ENCODE measurements around the gene POLR2F.

POLR2F gene

DNA sequence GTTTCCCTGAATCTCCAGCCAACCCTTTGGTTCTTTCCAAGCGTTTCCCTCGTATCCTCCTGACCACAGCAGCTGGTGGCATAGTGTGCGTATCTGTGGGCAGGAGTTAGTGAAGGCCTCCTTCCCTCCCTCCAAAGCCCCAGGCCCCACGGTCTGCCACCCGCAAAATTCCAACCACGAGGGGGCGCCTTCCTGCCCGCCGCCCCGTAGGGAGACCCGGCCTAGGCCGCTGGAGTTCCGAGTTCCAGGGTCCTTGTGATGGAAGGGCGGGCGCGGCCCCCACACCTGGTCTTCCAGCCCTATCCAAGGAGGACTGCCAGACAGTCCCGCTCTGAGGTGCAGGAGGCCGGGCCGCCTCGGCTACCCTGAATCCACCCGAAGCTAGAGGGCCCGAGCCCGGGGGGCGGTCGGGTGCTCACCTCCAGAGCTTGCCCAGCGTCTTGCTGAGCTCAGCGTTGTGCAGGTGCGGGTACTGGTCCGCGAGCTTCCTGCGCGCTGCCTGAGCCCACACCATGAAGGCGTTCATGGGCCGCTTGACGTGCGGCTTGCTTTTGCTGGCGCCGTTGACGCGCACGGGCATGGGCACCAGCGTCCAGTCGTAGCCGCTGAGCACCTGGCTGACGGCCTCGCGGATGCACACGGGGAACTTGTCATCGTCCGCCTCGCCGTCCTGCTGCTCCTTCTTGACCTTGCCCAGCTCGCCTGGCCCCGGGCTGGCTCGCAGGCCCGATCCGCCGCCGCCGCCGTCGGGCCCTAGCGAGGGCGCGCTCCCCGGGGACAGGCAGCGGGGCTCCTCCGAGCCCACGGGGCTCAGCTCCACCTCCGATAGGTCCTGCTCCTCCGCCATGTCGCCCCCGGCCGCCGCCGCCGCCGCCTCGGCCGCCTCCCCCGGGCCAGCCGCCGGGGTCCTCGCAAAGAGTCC, 29.7 kb downstream of the POLR2F start:
- Histone ChIP-seq H3K27me3 (ENCODE audit: control insufficient read depth in 3 of 3, insufficient read depth in 3 of 3, low read depth in 1 of 3, low read length in 3 of 3) (peaks cover 0 to 22% (median 10%) of the 10 kb centered on the region in 3 experiments), H2BK12ac (ENCODE audit: low read length) (peak overlapping the region; percentile 81), H3K27ac (replicated peaks; ENCODE audit: low read length) (no peak overlapping the region), H2AFZ (ENCODE audit: low read length) (no peak overlapping the region), H3K23ac (ENCODE audit: low read depth, low read length, poor library complexity) (peak overlapping the region; percentile 99), H3K4ac (ENCODE audit: low read length) (no peak overlapping the region), H3K4me3 (ENCODE audit: low read length in 2 of 2) (peak overlapping the region in 1 of 2 donors; percentile 27), H3K4me1 (ENCODE audit: control insufficient read depth in 2 of 2, insufficient read depth in 1 of 2, low read depth in 1 of 2, low read length in 2 of 2) (peaks cover 0 to 32% of the 10 kb centered on the region in 2 donors), H2AK5ac (ENCODE audit: low read depth, low read length) (peak overlapping the region; percentile 99), H4K8ac (ENCODE audit: low read depth, low read length) (no peak overlapping the region), H3K14ac (ENCODE audit: low read length) (no peak overlapping the region), H2BK15ac (ENCODE audit: low read length) (peak overlapping the region; percentile 98), H3K4me2 (ENCODE audit: insufficient read depth, low read length, poor library complexity, severe bottlenecking) (peak overlapping the region; percentile 52), H3K9me3 (replicated peaks in 1 of 2; ENCODE audit: control insufficient read depth in 2 of 2, insufficient read depth in 1 of 2, low read depth in 1 of 2, low read length in 2 of 2) (no peaks in the 10 kb centered on the region), H3K79me1 (ENCODE audit: low read depth, low read length) (no peaks in the 10 kb centered on the region), H3K18ac (ENCODE audit: low read length) (peak overlapping the region; percentile 96), H2BK5ac (ENCODE audit: low read length) (peak overlapping the region; percentile 42), H4K91ac (ENCODE audit: low read depth, low read length, poor library complexity) (no peak overlapping the region), H2BK120ac (ENCODE audit: low read depth, low read length) (peak overlapping the region; percentile 64), H3K9ac (ENCODE audit: low read depth, low read length, poor library complexity) (peak overlapping the region; percentile 82), H3K36me3 (replicated peaks in 1 of 2; ENCODE audit: control insufficient read depth in 2 of 2, insufficient read depth in 2 of 2, low read length in 2 of 2) (peaks cover 0 to 4% of the 10 kb centered on the region in 2 donors)
- WGBS, 2 donors (ENCODE audit: extremely low coverage in 2 of 2, insufficient read length in 2 of 2, insufficient replicate concordance in 1 of 2), result no CpG with 5 or more reads among the region's 84 CpGs
- no peak for DNase-seq (ENCODE audit: low spot score)

DNA sequence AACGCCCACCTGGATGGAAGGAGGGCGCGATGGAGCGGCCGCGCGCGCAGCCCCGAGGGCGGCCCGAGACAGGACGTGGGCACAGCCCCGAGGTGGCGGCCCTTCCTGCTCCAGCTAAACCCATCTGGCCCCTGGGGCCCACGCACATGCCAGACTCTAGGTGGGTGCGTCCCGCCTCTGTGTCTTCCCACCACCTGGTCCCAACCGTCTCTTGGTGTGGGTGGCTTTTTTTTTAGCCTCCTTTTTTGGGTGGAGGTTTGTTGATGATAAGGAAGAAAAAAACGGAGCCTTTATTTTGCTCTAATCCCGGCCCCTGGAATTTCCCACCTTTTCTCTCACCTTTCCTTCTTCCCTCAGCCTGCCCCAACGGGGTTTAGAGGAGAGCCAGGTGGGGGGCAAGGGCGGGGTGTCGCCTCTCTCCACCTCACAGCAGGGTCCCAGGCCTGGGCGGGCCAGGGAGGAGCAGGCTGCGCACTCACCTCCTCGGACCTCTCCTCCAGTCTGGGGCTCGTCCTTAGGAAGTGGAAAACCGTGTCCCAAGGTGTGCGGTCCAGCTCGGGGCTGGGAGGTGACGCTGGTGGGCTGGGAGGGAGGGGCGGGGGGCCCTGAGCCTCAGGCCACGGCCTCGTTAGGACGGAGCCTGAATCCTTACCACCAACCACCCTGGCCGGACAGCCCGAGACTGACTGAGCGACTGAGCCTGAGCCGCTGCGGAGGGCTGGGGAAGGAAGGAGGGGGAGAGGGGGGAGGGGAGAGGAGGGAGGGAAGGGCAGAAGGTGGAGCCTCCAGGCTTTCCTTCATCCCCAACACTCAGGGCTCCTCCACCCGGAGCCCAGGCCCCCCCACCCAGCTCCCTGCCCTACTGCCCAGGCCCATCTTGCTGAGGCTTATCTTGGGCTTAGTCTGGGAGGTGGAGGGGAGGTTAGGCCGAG, 30.6 kb downstream of the POLR2F start, which contains the start of gene SOX10:
Gene SOX10 (minus strand): TSS at position 696 of the 932 bp plus-strand sequence. CDS start 771 bp downstream, outside the sequence.
- peak within 1 kb of the TSS; percentile 96 for H3K18ac ChIP-seq (ENCODE audit: low read length)
- H4K91ac ChIP-seq (ENCODE audit: low read depth, low read length, poor library complexity), result no peak within 1 kb of the TSS
- peaks cover 0 to 32% of the 10 kb centered on the region in 2 donors for H3K4me1 ChIP-seq (ENCODE audit: control insufficient read depth in 2 of 2, insufficient read depth in 1 of 2, low read depth in 1 of 2, low read length in 2 of 2)
- peak within 1 kb of the TSS; percentile 81 for H2BK12ac ChIP-seq (ENCODE audit: low read length)
- peak within 1 kb of the TSS in 1 of 2 donors; percentile 43 for H3K4me3 ChIP-seq (ENCODE audit: low read length in 2 of 2)
- no peak within 1 kb of the TSS for H3K4ac ChIP-seq (ENCODE audit: low read length)
- no peaks in the 10 kb centered on the region for H3K79me1 ChIP-seq (ENCODE audit: low read depth, low read length)
- H3K14ac ChIP-seq (ENCODE audit: low read length), result peak within 1 kb of the TSS; percentile 5
- H4K8ac ChIP-seq (ENCODE audit: low read depth, low read length), result no peak within 1 kb of the TSS
- peak within 1 kb of the TSS; percentile 82 for H3K9ac ChIP-seq (ENCODE audit: low read depth, low read length, poor library complexity)
- peak within 1 kb of the TSS; percentile 99 for H2AK5ac ChIP-seq (ENCODE audit: low read depth, low read length)
- H2AFZ ChIP-seq (ENCODE audit: low read length), result no peak within 1 kb of the TSS
- no CpG with 5 or more reads among the region's 42 CpGs for WGBS, 2 donors (ENCODE audit: extremely low coverage in 2 of 2, insufficient read length in 2 of 2, insufficient replicate concordance in 1 of 2)
- H2BK120ac ChIP-seq (ENCODE audit: low read depth, low read length), result peak within 1 kb of the TSS; percentile 64
- peaks cover 0 to 22% (median 10%) of the 10 kb centered on the region in 3 experiments for H3K27me3 ChIP-seq (ENCODE audit: control insufficient read depth in 3 of 3, insufficient read depth in 3 of 3, low read depth in 1 of 3, low read length in 3 of 3)
- DNase-seq (ENCODE audit: low spot score), result no peak
- H2BK15ac ChIP-seq (ENCODE audit: low read length), result peak within 1 kb of the TSS; percentile 98
- peaks cover 0 to 4% of the 10 kb centered on the region in 2 donors for H3K36me3 ChIP-seq (replicated peaks in 1 of 2; ENCODE audit: control insufficient read depth in 2 of 2, insufficient read depth in 2 of 2, low read length in 2 of 2)
- H2BK5ac ChIP-seq (ENCODE audit: low read length), result peak within 1 kb of the TSS; percentile 42
- H3K23ac ChIP-seq (ENCODE audit: low read depth, low read length, poor library complexity), result peak within 1 kb of the TSS; percentile 99
- no peaks in the 10 kb centered on the region for H3K9me3 ChIP-seq (replicated peaks in 1 of 2; ENCODE audit: control insufficient read depth in 2 of 2, insufficient read depth in 1 of 2, low read depth in 1 of 2, low read length in 2 of 2)
- H3K27ac ChIP-seq (replicated peaks; ENCODE audit: low read length), result no peak within 1 kb of the TSS
- peak within 1 kb of the TSS; percentile 52 for H3K4me2 ChIP-seq (ENCODE audit: insufficient read depth, low read length, poor library complexity, severe bottlenecking)

DNA sequence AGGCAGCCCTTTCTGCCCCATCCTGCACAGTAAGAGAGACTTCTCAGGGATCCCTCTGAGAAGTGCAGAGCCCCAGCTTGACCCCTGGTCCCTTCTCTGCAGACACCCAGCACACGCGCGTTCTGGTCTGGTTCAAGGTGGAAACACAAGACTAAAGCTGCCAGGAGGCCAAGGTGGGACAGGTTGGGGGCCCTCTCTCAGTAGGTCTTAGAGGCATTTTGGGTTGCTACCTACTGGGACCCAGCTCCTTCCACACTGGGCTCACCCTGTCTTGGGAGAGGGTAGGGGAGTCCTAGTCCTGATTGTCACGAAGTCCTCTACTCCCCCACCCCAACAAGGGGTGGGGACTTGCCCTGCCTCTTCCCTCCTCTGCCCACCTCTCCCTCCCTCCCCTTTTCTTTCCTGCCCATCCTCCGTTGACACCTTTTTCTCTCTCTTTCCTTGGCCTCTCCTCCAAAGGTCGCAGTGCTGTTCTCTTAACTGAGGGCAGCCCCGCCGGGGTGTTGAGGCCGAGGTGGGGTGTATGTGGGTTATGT, 31.6 kb downstream of the POLR2F start:
- H3K27me3 ChIP-seq (ENCODE audit: control insufficient read depth in 3 of 3, insufficient read depth in 3 of 3, low read depth in 1 of 3, low read length in 3 of 3), result peaks cover 0 to 22% (median 10%) of the 10 kb centered on the region in 3 experiments
- H3K4me1 ChIP-seq (ENCODE audit: control insufficient read depth in 2 of 2, insufficient read depth in 1 of 2, low read depth in 1 of 2, low read length in 2 of 2), result peaks cover 0 to 23% of the 10 kb centered on the region in 2 donors
- H2BK12ac ChIP-seq (ENCODE audit: low read length), result no peak overlapping the region
- H3K9me3 ChIP-seq (replicated peaks in 1 of 2; ENCODE audit: control insufficient read depth in 2 of 2, insufficient read depth in 1 of 2, low read depth in 1 of 2, low read length in 2 of 2), result no peaks in the 10 kb centered on the region
- peak overlapping the region; percentile 91 for H2AK5ac ChIP-seq (ENCODE audit: low read depth, low read length)
- H4K91ac ChIP-seq (ENCODE audit: low read depth, low read length, poor library complexity), result no peak overlapping the region
- H3K4me2 ChIP-seq (ENCODE audit: insufficient read depth, low read length, poor library complexity, severe bottlenecking), result no peak overlapping the region
- no peak overlapping the region for H4K8ac ChIP-seq (ENCODE audit: low read depth, low read length)
- H3K36me3 ChIP-seq (replicated peaks in 1 of 2; ENCODE audit: control insufficient read depth in 2 of 2, insufficient read depth in 2 of 2, low read length in 2 of 2), result peaks cover 0 to 4% of the 10 kb centered on the region in 2 donors
- H3K79me1 ChIP-seq (ENCODE audit: low read depth, low read length), result no peaks in the 10 kb centered on the region
- WGBS, 2 donors (ENCODE audit: extremely low coverage in 2 of 2, insufficient read length in 2 of 2, insufficient replicate concordance in 1 of 2), result no CpG with 5 or more reads among the region's 9 CpGs
- H2BK5ac ChIP-seq (ENCODE audit: low read length), result no peak overlapping the region
- H2BK120ac ChIP-seq (ENCODE audit: low read depth, low read length), result no peak overlapping the region
- no peak overlapping the region for H3K4ac ChIP-seq (ENCODE audit: low read length)
- H3K4me3 ChIP-seq (ENCODE audit: low read length in 2 of 2), result no peak overlapping the region
- peak overlapping the region; percentile 70 for H3K18ac ChIP-seq (ENCODE audit: low read length)
- H3K23ac ChIP-seq (ENCODE audit: low read depth, low read length, poor library complexity), result no peak overlapping the region
- H3K9ac ChIP-seq (ENCODE audit: low read depth, low read length, poor library complexity), result peak overlapping the region; percentile 9
- H2BK15ac ChIP-seq (ENCODE audit: low read length), result peak overlapping the region; percentile 81
- no peak for DNase-seq (ENCODE audit: low spot score)
- no peak overlapping the region for H3K27ac ChIP-seq (replicated peaks; ENCODE audit: low read length)
- no peak overlapping the region for H2AFZ ChIP-seq (ENCODE audit: low read length)
- peak overlapping the region; percentile 5 for H3K14ac ChIP-seq (ENCODE audit: low read length)

Measured in neuronal stem cell (in vitro differentiated cells).